Epidermal melanocyte (primary cell): ENCODE results near the gene EPGN.
A peak's percentile ranks its signal among the peaks of the same experiment; 100 is the strongest.

Experiments used
- DNase-seq: peaks from one replicate; pipeline ENCODE4 v3.0.0; 2011; ENCODE audit warnings: low spot score; ENCODE audit not compliant: insufficient read length

Gene EPGN

GRCh38 chr4:74309223-74309622 is 953 bp downstream of the EPGN start:
- no peak for DNase-seq

- no peak for DNase-seq
These were observed 3.5 kb downstream of the EPGN start for GRCh38 chr4:74311696-74312313.

- no peak for DNase-seq
These were observed 6.1 kb downstream of the EPGN start for GRCh38 chr4:74314329-74314728.

- DNase-seq, result no peak
These were observed 6.7 kb downstream of the EPGN start for GRCh38 chr4:74314944-74315343.

- DNase-seq, result no peak
These were observed 7.1 kb downstream of the EPGN start for GRCh38 chr4:74315376-74315775.

GRCh38 chr4:74316397-74316796 is 8.1 kb downstream of the EPGN start:
- no peak for DNase-seq

GRCh38 chr4:74317616-74318246 is 9.5 kb downstream of the EPGN start:
- no peak for DNase-seq

GRCh38 chr4:74318276-74318675 is 10.0 kb downstream of the EPGN start:
- no peak for DNase-seq

GRCh38 chr4:74319470-74319869 is 11.2 kb downstream of the EPGN start:
- DNase-seq, result no peak

GRCh38 chr4:74320559-74321118 is 12.4 kb downstream of the EPGN start:
- no peak for DNase-seq

- no peak for DNase-seq
These were observed 14.0 kb downstream of the EPGN start for GRCh38 chr4:74322301-74322700.

- DNase-seq, result no peak
These were observed 15.4 kb downstream of the EPGN start for GRCh38 chr4:74323663-74324062.

- no peak for DNase-seq
These were observed 16.0 kb downstream of the EPGN start for GRCh38 chr4:74324262-74324661.

- DNase-seq, result no peak
These were observed 17.6 kb downstream of the EPGN start for GRCh38 chr4:74325886-74326285.

- no peak for DNase-seq
These were observed 19.5 kb downstream of the EPGN start for GRCh38 chr4:74327762-74328161.

- peak; percentile 20 for DNase-seq
These were observed 20.2 kb downstream of the EPGN start for GRCh38 chr4:74328501-74328900.

- DNase-seq, result no peak
These were observed 21.0 kb downstream of the EPGN start for GRCh38 chr4:74329307-74329706.

GRCh38 chr4:74330295-74330750 is 22.1 kb downstream of the EPGN start:
- DNase-seq, result no peak

GRCh38 chr4:74331252-74331651 is 23.0 kb downstream of the EPGN start:
- no peak for DNase-seq

- DNase-seq, result no peak
These were observed 23.7 kb downstream of the EPGN start for GRCh38 chr4:74331944-74332343.

GRCh38 chr4:74334636-74335035 is 26.4 kb downstream of the EPGN start:
- no peak for DNase-seq

GRCh38 chr4:74335341-74336021 is 27.2 kb downstream of the EPGN start:
- no peak for DNase-seq
